DMS153 (cell line): ENCODE results near the gene IGSF9.

Experiments used
- DNase-seq: peaks from one replicate; lab custom pipeline; 2025; lab: John Stamatoyannopoulos, UW

IGSF9 gene

DNA sequence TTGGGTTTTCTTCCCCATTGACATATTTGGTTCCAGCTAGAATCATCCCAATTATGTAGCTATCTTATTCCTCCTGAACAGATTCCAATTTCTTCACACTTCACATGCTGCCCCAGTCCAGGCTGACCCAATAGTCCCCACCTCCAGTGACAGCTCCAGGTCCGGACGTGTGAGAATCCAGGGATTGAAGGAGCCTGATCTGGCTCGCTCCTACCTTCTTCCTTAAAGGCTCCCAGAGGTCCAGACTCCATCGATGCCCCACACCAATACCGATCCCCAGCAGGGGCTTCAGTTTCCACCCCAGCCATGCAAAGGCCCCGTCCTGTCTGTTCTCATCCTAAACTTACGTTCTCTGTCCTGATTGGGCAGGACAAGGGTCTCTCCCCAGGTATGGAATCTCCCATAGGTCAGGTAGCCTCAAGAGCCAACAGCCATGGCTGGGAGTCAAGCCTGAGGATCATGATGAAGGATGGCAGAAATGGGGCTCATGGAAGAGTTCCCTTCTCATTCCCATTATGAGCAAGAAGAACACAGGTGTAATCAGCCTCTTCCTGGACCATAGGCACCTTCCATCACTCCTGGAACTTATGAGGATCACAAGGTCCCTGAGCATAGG lies 29.0 kb upstream of the IGSF9 start:
- no peak for DNase-seq

DNA sequence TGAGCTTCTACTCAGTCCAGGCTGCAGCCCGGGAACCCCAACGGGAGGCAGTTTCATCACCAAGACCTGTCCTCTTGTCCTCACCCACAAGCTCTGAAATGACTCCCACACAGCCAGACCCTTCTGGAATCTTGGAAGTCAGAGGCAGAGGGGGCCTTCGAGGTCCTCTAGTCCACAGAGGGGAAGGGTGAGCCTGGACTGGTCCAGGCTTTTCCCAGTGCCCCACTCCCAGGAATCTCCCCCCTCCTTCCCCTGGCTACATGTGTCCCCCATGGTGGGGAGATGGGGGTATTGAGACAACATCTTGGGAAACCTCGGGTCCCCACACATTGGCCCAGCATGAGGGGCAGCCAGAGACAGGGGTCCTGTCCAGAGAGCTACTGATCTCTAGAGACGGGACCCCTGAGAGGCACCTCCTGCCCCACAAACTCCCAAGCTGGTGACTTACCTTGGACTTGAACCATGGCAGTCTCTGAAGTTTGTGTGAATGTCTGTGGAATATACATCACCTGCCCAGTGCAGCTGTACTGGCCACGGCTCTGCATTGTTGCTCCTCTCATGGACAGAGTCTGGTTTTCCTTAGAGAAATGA lies 28.0 kb upstream of the IGSF9 start:
- no peak for DNase-seq

DNA sequence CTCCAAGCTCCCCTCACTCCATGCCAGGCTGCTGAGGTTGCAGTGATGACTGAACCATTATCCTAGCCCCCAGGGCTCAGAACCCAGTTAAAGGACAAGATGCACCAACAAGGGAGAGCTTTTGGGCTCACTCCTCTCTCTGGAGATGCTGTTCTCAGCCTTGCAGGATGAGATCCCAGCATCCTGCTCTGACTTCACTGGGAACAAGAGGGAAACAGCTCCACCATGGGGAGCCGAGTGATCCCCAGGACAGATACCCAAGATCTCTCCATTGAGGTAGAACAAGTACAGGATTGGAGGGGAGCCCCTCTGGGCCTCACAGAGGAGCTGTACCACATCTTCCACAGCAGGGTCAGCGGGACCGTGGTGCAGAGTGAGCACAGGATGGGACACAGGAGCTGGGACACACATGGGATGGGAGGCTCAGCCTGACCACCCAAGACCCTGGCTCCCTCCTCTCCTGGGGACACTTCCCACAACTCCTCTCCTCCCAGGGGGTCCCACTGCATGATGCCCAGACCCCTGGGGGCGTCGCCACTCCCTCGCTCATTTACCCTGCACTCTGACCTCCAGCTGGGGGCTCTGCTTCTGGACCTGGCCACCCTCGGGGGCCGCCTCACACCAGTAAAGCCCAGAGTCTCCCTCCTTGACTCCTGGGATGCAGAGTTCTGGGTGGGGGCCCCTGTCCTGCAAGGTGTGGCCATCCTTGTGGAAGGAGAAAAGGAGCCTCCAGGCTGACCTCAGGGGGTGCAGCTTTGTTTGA lies 27.2 kb upstream of the IGSF9 start:
- no peak for DNase-seq

DNA sequence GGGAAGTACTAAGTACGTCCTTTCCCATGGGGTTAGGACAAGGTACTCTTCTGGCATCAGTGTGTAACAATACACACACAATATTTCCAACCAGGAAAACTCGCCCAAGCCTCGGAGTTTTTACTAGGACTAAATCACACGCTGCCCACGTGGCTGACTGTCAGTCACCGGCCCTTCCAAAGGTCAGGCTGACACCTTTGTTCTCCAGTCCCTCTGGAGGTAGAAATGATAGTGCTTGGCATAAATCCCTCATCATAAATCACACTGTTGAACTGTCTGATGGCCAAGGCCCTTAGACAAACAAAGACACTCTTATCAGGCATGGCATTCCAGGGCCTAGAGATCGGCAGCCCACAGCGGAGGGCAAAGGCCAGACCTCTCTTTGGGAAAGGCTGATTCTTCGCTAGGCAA lies 25.5 kb upstream of the IGSF9 start:
- peak; percentile 39 for DNase-seq

DNA sequence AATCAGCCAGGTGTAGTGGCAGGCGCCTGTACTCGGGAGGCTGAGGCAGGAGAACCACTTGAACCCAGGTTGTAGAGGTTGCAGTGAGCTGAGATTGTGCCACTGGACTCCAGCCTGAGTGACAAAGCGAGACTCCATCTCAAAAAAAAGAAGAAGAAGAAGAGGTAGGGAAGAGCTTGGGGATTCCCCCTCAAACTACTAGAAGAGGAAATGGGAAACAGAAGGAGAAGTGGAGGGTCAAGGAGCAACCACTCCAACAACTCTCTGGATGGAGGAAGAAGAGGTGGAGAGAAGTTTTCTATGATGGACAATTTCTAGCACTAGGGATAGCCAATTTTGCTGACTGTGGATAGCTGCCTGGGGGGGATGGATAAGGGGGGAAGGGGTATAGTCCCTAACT lies 23.5 kb upstream of the IGSF9 start:
- DNase-seq, result no peak

DNA sequence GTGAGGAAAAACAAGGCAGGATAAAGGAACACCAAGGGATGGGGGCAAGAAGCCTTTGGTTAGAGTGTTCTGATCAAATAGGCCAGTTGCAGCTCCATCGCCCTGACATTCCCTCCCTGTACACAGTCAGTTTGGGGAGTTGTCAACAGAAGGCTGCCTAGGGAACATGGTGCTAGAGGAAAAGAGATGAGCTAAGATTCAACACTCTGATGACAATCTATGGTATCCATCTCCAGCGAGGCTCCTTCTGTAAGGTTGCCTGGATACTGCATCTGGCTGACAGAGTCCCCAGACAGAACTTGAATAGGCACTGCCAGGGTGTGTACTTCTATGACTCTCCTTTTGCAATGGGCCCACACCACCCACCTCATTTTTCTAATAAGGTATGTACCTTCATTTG lies 19.9 kb upstream of the IGSF9 start:
- no peak for DNase-seq

DNA sequence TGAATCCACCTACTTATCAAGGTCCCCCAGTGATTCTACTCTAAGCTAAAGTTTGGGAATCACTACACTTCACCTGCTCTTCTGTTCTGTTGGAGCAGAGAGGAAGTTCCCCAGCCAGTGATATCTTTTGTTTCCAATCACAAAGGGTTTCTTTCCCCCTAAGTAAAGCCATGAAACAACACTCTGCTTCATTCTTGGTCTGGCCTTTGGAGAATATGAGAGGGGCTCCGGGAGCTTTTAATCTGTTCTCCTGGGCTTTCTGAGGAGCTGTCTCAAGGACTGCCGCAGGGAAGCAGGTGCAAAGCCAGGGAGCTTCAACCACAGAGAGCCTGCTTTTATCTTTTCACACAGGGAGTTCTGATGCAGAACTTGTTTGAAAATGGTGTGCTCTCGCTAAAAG lies 18.7 kb upstream of the IGSF9 start:
- DNase-seq, result no peak

DNA sequence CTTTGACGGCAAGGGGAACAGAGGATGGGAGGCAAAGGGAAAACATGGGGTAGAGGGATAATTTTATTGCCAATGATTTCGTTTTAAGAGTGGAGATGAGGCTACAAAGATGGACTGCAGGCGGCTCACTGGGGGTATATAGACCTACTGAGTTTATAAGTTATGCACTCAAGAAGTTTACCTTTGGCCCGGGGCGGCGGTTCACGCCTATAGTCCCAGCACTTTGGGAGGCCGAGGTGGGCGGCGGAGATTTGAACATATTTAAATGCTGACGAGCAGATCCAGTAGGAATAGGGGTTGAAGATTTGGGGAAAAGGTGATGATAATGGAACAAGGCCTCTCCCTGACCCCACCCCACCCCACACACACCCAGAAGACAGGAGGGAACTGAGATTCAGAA lies 16.8 kb upstream of the IGSF9 start:
- no peak for DNase-seq

DNA sequence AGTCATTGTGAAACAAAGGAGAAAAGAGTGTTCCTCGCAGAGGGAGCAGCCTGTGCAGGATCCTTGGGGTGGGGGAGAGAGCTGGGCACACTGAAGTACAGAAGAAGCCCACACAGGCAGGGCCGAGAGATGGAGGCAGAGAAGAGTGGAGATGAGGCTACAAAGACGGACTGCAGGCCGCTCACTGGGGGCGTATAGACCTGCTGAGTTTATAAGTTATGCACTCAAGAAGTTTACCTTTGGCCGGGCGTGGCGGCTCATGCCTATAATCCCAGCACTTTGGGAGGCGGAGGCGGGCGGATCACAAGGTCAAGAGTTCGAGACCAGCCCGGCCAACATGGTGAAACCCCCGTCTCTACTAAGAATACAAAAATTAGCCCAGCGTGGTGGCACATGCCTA lies 16.2 kb upstream of the IGSF9 start:
- no peak for DNase-seq

DNA sequence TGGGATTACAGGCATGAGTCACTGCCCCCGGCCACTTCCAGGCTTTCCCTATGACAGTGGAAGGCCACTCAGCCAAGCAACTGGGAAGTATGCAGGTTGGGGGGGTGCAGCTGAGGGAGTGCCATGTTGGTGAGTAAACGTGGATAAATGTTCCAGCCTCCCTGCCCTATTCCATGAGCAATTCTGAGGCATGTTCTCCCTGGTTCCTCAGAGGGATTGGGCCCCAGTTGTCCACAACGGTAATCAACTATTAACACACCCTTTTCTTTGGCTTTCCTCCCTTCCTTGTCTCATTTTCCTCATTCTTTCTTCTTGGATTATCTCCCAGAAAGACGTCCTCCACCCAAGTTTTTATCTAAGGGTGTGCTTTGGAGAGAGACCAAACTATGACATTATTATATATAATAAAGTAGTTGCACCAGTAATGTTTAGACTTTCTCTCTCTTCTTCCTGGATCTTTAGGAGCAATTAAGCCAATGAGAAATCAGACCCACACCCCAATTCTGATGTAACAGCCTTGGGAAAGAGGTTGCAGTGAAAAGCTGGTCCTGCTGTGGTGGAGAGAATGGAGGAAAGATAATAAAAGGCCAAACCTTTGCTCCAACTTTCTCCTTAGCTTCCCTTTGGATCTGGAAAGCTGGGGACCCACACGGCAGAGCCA lies 15.4 kb upstream of the IGSF9 start:
- no peak for DNase-seq

DNA sequence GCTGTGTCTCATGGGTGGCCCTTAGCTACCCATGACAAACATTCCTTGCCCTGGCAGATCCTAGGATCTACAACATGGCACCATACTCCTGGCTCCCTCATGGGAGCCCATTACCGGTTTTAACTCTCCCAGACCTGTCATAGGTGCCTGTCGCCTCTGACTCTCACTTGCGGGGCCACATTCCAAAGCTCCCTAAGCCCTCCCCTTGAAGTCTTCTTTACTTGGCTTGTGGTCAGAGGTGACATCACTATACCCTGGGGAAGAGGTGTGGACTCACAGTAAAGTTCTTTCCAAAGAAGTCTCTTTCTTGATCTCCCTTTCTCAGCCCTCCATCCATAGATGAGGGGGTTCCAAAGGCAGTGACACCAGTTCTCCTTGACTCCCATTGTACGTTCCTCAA lies 14.0 kb upstream of the IGSF9 start:
- DNase-seq, result no peak

DNA sequence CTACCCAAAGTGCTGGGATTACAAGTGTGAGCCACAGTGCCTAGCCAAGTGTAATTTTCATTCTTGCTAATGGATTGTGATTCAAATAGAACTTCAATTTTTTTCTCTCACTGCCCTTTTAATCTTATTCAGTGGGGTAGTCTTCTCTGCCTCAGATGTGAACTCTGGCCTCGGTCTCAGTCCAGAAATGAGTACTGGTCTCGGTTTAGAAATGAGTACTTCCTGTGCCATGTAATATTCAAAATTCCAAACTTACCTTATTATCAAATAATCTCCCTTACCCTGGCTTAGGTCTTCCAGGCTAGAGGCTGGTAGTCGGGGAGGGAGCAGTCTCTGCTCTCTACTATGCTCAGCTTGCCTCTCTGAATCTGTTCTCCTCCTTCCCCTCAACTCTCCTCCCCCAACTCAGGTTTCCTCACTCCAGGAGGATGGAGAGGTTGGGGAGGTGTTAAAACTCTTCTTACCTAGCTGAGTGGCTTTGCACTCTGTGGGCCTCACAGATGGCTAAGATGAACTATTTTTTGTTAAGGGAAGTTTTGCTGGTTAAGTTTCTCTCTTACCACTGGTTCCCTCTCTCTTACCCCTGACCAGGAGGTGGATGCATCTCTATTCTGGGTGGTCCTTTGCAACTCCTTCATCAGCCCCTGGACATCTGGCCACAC lies 13.4 kb upstream of the IGSF9 start:
- DNase-seq, result no peak

DNA sequence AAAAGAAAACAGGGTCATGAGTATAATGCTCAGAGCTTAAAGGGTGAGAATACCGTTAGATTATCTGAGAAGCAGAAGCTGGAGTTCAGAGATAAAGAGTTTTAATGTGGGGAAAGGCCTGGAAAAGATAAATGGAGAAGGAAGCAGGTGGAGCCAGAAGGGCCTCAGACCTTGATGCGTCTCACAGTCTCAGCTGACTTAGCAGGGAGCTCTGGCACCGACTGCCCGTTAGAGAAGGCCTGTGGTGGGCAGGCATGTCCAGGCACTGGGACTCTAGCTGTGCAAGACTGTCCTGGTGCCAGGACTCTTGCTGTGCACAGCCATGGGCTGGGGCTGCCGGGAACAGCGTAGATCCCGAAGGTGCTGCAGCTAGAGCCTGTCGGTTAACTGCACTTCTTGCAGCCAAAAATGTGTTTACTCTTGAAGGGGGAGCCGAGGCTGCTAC lies 12.4 kb upstream of the IGSF9 start:
- no peak for DNase-seq

DNA sequence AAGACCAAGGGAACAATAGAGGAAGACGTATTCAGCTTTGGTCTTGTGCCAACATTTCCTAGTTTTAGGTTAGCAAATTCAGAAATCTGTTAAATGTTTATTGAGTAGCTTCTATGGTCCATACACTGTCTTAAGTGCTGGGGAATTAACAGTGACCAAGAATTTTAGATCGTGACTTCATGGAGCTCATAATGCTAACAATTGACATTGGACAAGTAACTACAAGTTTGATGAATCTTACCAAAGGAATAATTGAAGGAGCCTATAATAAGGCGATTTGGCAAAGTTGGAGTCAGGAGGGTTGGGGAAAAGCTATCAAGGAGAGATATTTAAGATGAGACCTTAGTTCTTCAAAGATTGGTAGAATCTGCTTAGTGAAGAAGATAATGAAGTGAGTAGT lies 10.0 kb upstream of the IGSF9 start:
- DNase-seq, result no peak

DNA sequence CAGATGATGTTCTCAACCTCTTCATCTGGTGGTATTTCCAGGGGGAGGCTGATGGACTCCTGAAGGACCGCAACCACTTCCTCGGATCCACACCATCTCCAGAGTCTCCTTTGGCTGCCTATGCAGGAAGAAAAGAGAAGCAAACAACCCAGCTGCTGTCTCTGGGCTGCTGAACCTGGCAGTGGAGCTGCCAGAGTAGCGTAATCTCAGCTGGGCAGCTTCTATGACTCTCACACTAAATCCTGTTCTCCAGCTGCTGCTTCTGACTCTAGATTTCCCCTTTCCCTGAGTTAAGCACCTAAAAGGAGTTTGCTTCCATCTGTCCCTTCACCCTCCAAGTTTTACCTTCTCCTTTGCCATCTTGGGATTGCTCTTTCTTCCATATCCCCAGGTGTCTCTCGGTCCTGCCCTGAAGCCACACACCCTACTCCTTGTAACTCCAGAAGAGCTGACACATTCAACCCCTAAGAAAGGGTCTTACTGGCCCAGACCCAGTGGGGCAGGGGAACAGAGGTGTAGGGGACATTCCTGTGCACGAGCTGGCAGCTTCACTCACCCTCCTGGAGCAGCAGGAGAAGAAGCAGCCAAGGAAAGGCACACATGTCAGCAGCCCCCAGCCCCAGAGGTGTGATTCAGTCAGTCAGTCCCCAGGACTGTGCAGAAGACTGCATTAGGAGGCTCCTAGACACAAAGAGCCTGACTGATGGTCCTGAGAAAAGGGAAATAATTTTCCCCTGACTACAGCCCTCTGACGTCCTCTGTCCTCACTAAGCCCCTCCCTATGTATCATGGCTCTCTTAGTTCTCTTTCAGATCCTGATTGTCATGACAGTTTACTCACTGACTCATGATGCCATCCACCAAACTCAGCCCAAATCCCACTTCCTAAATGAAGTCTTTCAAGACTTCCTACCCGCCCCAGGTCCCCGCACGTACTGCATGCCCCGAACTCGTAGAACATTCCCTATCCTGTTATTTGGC lies 8.4 kb upstream of the IGSF9 start, which contains the start of gene SLAMF9:
Gene SLAMF9 (minus strand): TSS at position 702 of the 980 bp plus-strand sequence. CDS start 100 bp downstream, at position 602.
- no peak for DNase-seq

DNA sequence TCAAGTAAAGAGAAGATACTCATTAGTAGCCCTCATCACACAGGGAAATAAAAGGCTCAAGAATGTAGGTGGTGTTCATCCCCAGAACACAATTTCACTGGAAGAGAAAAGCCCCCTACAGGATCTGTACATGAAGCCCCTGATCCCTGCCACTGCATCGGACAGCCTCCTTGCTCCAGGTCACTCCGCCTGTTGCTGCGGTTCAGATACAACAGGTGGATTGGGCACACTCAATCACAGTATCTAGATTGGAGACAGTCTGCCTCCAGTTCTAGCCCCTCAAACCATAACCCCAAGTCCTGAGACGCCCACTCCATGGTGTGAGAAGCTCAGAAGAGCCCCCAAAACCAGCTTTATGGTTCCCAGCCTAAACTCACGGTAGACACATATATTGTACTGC lies 7.5 kb upstream of the IGSF9 start:
- no peak for DNase-seq

DNA sequence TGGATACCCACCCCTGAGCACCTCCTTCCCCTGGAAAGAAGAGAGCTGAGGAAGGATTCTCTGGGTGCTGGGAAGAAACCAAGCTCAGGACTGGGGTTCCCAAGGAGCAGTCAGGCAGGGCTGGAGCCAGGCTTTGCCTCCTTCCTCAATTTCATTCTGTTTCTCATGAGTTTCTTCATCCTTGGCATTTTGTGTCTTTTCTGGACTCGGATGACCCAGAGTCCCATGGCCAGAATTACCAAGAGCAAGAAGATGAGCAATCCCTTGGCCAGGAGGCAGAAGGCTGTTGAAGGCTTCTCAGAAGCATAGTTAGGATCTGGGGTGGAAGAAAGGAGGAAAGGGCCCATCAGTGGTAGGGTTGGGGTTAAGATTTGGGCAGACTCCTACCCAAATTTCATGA lies 6.1 kb upstream of the IGSF9 start:
- DNase-seq, result no peak

DNA sequence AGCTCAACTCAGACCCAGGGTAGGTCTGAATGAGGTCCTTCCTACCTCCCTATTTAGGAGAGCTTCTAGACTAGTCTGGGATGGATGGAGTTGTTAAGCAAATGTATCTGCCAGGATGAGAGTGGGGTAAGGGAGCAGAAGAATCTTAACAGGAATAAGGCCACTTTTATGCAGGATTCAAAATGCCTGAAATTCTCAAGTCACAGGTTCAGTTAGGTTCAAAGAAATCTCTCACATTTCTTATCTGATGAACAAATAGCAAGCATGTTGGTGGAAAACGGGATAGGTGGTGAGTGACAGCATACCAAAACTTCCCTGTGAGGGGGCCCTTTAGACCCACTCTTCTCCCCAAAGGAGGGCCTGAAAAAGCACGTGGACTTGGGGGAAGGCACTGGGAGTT lies 5.6 kb upstream of the IGSF9 start:
- no peak for DNase-seq

DNA sequence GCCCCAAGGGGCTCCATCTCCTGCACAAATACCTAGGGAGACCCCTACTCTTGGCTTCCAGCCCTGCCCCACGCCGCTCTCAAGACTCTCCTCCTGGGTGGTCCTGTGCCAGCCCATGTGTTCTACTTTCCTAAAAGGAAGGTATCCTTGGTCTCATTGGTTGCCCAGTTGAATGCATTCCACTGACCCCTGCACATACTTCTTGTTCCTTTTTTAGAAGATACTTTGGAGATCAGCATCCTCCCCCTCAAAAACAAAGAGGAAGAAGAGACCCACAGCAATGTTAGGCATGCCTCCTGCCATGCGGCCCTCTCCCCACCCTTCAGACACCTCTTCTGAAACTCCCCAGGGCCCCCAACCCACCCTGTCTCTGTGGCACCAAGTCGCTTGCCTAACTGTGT lies 4.6 kb upstream of the IGSF9 start:
- DNase-seq, result no peak

DNA sequence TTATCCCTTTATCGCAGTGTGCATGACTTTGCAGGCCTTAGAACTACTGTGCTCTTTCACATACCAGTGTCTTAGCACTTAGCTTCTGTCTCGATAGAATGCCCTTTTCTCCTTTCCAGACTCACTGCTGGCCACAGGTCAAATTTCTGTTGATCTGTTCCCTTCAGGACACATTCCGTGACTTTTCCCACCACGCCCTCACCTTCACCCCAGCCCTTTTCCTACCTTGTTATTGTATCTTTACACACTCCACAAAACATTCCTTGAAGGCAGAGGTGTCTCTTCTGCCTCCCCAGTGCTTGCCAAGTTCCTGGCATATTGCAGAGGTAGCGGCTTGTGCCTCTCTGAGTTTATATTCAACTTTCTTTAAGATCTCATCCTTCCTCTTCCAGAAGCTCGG lies 3.7 kb upstream of the IGSF9 start:
- no peak for DNase-seq

DNA sequence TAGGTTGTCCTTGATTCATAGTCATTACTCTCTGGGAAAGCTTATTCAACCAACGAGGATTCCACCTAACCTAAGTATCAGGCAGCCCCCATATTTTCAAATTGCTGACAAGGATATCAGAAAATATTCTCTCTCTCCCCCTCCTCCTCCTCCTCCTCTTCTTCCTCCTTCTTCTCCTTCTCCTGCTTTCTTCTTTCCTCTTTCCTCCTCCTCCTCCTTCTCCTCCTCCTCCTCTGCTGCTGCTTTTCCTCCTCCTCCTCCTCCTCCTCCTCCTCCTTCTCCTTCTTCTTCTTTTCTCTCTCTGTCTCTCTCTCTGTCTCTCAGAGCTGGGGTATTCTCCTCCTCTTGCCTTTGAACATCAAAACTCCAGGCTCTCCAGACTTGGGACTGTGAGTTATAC lies 2.5 kb upstream of the IGSF9 start:
- DNase-seq, result no peak
